Midbrain (tissue), 1 donor: Measurements from ENCODE around the gene IQCK.
"Not testable (repeated sequence)": the region's sequence is repeated elsewhere in the genome, so short reads cannot be mapped to it uniquely, and the experiment has no call there.

ENCODE experiments used
- DNase-seq: peaks from one replicate; lab custom pipeline; 2025; lab: John Stamatoyannopoulos, UW

IQCK gene

DNA sequence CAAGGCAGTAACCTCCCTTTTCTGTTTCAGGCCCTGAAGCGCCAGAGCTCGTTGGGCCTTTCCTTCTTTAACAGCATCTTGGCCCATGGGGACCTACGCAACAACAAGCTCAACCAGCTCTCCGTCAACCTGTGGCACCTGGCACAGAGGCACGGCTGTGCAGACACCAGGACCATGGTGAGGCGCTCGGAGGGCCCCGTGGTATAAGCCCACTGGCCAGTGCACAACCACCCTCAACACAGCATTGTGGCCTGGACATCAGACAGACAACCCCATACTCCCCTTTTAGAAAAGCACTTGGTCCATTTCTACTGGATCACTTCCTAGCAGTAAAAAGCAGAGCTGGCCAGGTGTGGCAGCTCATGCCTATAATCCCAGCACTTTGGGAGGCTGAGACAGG lies 18.6 kb upstream of the IQCK start:
- no peak for DNase-seq

DNA sequence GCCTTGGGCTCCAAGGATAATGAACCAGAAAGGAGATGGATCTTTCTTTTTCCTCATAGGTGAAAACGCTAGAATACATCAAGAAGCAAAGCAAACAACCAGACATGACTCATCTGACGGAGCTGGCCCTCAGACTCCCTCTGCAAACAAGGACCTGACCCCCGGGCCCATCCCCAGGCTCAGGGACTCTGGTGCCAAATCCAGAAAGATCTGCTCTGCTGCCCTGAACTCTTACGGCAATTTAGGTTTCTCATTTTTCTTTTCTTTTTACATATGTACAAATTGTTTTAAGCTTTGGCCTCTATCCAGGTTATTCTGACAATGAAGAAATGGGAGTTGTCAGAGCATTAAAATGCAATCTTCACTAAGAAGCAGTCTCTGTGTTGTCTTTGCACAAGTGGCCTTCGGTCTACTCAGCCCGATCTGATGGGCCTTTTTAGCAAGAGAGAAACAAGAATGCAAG lies 17.7 kb upstream of the IQCK start:
- no peak for DNase-seq

DNA sequence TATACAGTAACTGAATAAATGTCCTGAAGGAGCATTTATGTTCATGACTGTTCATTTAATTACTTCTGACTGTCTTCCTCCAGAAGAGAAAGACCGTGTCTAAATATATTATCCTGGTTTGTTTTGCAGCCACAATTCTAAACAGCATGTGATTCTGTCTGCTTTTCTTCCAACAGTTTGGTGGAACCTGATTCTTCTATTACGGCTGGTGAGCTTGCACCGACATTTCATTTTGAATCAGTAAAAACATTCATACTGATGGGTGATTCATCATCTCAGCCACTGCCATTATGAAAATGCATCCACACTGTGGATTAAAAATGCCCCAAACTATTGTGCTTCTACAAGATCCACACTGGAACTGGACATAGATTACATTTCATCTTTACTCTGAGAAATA lies 17.0 kb upstream of the IQCK start:
- no peak for DNase-seq

DNA sequence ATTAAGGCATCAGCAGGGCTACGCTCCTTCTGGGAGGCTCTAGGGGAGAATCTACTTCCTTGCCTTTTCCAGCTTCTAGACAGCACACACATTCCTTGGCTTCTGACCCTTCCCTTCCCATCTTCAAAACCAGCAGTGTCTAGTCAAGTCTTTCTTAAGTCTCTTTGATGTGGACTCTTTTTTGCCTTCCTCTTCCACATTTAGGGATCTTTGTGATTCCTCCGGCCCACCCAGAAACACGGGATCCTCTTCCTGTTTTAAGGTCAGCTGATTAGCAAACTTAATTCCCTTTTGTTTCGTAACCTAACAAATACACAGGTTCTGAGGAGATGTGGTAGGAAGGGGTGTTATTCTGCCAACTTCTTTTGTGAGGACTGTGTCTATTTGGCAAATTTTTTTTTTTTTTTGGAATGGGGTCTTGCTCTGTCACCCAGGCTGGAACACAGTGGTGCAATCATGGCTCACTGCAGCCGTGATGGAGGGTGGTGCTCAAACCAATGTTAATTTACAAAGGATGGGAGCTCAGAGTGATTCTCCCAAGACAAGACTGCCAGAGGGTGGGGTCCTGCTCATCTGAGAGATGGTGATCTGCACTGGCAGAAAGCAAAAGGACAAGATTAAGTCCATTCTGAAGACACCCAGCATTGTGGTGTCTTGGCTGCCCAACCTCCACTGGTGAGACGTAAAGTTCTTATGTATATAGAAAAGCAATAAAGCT lies 14.7 kb upstream of the IQCK start:
- DNase-seq, result no peak

DNA sequence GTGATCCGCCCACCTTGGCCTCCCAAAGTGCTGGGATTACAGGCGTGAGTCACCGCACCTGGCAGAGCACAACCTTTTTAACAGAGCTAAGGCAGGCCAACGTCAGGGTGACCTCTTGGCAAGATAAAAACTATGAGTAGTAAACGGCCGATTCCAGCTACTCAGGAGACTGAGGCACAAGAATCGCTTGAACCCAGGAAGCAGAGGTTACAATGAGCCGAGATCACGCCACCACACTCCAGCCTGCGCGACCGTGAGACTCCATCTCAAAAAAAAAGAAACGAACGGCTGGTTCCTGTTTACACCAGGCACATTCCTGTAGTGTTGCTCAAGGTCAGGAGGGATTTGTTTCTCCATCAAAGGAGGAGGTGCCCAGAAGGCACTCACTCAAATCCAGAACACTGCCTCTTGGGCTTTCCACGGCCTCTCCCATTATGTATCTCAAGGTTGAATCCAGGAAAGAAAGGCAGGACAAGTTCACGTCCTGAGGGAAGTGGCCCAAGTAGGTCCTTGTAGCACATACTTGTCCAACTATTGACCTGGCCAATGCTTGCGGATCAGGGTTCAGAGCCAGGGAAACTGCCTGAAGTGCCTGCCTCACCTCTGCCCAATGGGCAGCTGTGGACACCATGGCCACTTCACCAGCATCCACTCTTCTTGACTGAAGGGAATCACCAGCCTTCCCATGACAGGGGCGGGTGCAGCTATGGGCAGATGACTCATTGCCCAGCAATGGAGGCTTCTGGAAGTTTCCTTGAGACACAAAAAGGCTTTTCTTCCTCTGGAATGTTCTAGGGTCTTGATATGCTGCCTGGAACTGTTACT lies 13.5 kb upstream of the IQCK start:
- no peak for DNase-seq

DNA sequence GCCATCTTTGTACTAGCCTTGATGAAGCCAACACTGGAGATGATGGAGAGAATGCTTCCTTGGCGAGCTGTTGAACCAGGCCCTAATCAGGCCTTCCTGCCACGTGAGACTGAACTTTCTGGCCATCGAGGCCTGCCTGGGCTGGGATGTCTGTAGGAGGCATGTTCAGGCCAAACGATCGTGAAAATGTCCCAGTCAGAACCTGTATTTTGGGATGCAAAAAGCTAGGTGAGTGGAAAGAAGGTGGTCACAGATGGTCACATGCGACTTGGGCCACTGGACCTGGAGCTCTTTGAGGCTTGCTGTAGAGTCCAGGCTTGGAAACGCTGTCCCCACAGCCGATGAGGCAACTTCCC lies 12.9 kb upstream of the IQCK start:
- no peak for DNase-seq

DNA sequence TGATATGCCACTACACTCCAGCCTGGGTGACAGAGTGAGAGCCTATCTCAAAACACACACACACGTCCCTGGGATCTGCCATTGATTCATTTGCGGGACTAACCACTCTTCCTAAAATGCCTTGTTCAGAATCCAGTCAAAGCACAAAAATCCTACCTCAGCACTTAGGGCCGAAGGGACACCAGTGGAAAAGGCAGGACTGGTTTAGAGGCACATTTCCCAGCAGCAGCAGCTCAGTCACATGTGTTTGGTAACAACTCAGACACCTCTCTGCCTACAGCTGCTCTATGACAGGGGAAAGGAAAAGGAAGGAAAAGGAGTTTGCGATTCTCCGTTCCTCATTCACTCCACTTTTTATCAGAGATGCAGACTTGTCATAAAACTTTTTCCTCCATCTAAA lies 12.2 kb upstream of the IQCK start:
- DNase-seq, result no peak

DNA sequence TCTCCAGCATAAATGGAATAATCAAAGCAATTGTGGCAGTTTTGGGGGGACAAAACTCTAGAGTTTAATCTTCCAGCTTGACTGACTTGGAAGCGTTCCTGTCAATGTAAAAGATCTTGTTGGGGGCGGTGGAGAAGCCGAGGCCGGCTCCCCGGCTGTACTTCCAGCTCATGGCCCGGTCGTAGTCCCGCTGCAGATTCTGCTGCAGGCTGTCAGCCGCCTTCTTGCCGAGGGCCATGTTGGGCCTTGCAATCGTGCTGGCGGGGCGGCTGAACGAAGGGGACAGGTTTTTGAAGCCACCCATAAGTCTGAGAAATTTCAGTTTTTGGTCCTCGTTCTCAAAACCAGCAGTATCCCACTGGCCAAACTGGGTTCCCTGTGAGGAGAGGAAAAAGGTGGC lies 11.2 kb upstream of the IQCK start:
- no peak for DNase-seq

DNA sequence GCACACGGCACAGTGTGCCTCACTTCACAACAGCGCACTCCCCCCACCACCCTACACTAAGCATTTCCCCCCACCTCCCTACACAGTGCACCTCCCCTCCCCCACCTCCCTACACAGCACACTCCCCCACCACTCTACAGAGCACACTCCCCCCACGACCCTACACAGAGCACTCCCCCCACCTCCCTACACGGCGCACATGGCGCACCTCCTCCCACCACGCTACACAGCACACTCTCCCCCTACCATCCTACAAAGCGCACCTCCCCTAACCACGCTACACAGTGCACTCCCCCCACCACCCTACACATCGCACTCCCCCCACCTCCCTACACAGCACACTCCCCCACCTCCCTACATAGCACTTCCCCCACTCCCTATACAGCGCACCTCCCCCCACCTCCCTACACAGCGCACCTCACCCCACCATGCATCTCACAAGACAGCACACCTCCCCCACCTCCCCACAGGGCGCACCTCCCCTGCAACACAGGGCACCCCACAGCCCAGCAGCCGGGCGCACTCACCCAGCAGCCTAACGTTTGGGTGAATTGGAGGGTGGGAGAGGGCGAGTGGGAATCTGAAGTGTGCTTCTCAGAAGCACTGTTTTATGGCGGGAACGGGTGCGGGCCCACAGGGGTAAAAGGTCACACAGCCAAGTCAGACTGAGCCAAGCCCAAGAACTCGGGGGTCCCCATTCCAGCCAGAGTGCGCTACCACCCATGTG lies 10.3 kb upstream of the IQCK start:
- no peak for DNase-seq

DNA sequence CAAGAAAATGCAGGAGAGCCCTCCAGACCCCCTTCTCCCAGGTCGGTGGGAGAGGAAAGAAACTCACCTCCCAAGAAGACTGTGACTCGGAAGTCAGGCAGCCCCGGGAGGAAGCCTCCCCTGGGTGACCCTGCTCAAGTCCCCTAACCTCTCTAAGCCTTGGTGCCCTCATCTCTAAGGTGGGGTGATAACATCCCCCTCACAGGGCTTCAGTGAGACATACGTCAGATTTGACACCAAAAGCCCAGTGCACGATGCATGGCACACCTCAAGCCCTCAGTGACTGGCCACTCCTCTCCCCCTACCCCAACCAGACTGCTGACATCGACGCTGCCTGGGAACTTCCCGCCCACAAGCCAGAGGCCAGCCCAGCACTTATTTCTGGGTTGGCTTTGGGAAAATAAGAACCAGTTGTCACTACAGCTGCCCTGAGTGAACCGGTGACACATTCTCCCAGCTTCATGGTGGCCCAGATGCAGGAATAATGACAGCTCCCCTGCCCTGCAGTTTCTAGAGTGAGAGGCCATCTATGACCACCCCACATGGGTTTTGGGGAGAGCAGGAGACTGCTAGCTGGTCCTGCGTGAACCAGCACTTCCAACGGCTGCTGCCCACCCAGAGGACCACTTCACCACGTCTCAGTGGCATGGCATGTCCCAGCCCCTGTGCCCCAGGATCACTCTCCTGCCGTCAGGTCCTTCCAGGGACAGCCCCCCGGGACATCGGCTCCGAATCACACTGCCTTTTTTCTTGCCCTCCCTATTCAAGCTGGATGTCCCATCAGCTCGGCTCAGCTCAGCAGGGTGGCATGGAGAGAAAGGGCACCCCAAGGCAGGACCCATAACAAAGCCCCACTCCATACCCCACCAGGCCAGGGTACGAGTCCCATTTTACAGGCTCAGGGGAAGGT lies 9.5 kb upstream of the IQCK start:
- no peak for DNase-seq

DNA sequence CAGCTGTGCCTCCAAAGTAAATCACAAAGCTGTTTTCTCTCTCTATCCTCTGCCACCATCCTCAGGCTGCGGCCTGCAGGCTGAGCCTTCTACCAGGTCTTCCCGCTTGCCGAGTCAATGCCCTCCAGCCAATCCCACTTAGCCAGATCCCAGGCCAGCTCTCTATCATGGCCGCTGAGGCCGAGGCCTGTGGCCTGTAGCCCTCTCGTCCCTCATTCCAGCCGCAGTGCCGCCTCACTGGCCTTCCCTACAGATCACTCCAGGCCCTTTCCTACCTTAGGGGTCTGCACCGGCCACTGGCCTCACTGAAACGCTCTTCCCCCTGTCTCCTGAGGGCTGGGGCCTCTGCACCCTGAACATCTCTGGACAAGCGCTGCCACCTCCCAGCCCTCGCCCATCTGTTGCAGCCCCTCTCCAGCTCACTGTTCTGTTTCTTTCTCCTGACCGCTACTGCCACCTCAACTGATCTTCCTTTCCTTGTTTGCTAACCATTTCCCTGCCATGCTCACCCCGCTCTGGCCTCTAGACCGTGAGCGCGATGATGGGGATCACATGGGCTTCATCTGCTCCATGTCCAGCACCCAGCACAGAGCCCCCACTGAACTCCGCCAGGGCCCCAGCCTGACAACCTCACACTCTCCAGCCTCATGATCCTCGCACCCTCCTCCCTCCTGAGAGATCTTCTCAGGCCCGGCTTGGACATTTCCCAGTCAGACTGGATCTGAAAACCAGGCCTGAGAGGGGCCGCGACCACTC lies 8.5 kb upstream of the IQCK start:
- DNase-seq, result no peak

DNA sequence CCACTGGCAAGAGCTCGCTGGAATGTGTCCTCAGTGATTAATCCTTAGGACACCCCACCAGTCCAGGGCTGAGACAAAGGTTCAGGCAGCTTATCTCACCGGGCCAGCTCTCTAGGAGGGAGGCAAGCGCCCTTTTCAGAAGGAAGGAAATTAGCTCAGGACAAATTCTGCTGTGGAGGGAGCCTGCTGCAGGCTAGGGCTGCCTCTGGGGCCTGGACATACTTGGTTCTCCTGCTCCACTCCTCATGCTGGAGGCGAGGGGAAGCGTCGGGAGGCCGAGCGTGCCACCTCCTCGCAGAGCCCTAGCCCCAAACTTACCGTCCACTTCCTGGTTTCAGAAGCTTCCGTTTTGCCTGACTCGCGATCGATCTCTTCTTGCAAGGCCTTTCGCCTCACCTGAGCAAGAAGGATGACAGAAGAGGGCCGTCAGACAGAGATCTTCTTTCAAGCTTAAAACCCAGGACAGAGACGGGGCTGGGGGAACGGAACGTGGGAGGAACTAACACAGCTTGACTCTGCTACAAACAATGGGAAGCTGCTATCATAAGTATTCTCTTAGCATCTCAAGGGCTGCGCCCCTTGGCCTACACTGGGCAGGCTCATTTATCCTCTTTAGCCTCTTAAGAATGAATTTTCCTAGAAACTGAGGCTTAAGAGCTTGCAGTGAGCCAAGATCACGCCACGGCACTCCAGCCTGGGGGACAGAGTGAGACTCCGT lies 7.7 kb upstream of the IQCK start:
- DNase-seq, result no peak

DNA sequence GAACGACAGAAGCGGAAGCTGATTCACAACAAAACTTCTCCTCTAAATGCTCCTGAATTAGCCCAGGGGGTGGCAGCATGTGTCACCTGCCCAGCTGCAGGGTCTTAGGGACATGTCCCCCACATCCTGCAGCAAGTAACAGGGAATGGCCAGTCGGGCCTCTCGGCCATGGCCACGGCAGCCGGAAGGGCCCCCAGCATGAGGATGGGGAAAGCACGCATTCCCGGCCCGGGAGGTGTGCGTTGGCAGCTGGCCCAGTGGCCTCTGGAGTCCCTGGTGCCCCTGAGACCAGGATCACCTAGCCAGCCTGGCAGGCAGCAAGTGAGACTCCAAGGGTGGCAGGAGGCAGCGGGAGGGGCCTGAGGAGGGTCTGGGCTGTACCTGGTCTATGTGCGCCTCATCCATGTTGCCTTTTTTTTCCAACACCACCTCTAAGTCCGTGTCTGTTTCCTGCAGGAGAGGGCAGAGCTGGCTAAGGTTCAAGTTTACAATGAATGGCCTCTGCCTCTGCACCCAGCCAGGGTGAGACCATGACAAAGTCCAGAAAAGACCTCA lies 7.0 kb upstream of the IQCK start:
- DNase-seq, result no peak

DNA sequence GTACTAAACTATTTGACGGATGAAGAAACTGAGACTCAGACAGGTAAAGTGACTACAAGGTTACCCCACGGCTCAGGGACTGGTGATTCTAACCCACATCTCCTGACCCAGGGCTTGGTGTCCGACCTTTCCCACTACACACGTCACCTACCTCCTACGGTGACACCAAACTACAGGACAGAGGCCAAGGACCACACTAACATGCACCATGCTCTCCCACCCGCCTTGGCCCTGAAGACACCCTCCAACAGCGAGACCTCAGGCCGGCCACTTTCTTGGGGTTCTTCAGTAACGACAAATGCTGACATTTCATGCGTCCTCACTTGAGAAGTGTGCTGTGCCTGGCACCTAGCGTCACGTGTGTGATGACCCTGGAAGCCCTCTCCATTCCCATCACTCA lies 6.4 kb upstream of the IQCK start:
- DNase-seq, result no peak

DNA sequence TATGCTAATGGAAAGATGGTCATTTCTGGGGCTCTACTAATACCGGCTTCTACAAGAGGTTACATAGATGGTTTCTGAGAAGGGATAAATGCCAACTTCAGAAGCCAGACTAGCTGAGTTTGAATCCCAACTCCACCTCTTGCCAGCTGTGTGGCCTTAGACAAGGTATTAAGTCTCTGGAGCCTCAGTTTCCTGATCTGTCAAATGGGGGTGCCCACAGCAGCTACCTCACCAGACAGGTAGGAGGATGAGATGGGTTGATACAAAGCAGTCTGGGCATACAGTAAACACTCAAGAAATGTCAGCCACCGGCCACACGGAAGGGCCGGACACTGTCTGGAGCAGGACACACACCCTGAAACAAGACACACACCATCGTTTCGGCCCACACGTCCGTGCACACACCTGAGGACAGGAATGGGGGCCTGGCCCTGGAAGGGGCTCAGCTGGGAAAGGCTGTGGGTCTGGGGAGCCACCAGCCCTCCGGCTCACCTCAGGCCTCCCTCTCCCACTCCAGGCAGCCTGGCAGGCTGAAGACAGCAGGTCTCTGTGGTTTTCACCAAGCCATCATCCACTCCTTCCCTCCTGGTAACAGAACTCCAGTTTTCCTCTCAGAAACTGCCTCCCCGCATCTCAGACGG lies 5.5 kb upstream of the IQCK start:
- no peak for DNase-seq

DNA sequence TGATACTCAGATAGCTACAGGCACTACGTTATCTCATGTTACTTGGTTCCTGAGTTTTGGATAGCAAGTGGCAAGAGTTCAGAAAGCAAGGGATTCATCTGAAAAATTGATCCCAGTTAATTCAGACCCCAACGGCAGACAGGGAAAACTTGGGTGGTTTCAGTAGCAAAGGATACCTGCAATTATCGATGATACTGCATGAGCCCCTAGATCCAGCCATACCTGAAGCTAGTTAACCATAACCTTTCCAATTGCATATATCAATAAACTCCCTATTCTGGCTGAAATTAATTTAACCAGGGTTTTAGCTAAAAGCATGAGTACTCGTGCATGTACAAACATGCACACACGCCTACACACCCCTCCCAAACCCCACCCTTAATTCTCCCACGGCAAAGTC lies 4.4 kb upstream of the IQCK start:
- DNase-seq, result no peak

DNA sequence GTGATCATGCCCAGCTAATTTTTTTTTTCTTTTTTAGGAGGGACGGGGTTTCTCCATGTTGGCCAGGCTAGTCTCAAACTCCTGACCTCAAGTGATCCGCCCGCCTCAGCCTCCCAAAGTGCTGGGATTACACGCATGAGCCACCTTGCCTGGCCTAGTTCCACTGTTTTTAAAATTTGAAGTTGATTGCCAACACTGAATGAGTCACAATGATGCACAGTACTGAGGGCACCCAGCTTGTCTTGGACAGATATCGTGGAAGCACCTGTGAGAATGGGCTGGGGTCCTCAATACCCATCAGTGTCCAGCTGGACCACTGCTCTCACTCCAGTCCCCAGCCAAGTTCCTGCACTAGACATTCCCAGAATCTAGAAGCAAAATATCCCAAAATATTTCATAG lies 2.5 kb upstream of the IQCK start:
- DNase-seq, result no peak

DNA sequence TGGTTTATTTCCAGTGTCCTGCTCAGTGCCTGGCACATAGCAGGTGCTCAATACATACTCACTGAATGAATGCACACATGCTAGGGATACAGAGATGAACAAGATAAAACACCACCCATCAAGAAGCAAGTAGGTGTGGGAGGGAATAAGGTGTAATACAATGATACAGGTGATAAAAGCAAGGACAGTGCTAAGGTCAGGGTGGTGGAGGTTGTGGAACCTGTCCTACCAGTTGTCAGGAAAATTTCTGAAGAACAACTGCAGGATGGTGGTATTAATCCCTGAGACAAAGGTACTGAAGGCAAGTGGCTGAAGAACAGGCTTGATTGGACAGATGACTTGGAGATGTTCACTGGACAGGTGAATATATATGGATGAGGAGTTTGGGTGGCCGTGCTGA lies 1.9 kb upstream of the IQCK start:
- no peak for DNase-seq

DNA sequence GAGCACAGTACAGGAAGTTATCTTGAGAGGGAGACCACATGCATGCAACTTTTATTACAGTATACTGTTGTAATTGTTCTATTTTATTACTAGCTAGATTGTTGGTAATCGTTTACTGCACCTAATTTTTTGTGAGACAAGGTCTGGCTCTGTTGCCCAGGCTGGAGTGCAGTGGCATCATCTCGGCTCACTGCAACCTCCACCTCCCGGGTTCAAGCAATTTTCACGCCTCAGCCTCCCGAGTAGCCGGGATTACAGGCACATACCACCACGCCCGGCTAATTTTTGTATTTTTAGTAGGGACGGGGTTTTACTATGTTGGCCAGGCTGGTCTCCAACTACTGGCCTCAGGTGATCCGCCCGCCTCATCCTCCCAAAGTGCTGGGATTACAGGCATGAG lies 1.3 kb upstream of the IQCK start:
- DNase-seq, result not testable (repeated sequence)

DNA sequence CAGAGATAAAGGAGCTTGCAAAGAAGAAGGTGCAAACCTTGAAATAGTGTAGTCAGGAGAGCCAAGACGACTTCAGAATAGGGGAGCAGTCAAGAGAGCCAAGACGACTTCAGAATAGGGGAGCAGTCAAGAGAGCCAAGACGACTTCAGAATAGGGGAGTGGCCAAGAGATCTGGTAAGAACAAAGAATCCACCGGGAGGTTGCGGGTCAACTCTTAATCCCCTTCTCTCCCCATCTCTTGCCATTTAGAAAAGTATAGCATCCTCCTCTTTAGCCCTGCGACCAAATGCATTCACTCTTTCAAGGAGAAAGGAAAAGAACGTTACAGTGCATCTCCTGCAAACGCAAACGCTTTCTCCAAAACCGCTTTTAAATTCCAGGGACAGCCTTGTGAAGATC lies 757 bp upstream of the IQCK start:
- no peak for DNase-seq
